ENCODE results near the gene SLC25A21.

SLC25A21 gene

DNA sequence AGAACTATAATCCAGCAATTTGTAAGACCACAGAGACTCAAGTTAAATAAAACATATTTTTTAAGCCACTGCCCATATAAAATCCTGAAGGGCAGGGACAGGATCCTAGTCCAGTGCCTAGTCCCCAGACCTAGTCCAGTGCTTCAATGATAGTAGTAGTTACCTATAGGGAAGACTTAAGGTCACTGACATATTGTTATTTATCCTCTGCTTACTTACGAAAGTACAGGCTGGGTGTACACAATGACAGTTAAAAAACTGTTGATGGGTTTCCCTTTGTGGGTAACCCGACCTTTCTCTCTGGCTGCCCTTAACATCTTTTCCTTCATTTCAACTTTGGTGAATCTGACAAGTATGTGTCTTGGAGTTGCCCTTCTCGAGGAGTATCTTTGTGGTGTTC is 192.5 kb downstream of the SLC25A21 start:
- DNase-seq = no peak

DNA sequence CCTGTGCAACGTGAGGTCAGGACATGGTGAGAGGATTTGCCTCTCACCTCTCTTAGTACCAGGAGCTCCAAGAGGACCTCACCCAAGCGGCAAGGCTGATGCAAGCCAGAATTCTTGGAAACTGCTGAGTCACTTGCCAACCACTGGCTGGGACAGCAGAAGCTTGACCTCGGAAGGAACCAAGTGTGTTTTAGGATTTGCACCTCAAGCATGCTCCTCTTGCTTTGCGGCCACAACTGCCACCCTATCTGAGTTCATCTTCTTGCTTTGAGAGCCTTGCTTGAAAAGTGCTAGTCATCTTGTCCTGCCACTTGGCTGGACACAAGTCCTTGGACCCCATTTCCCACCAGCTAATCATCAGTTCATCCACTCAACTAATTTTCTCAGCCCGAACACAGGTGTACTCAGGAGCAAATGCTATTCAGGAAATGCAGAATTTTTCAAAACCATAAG is 195.8 kb downstream of the SLC25A21 start:
- no peak for DNase-seq

DNA sequence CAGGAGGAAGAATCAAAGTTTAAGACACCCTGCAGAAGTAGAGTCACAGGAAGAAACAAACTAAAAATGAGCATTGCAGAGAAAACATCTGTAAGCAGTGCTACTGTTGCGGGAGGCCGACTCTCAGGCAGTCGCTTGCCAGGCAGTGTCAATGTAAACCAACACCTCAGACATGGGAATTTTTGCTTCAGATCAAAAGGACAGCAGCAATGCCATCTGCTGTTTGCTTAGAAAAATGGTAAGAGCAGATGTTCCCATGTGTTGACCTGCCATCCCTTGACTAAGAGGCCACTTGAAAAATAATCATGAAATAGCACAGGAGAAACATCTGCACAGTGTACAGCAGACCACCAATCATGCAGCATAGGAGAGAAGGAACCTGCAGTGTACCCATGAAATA is 196.6 kb downstream of the SLC25A21 start:
- DNase-seq = no peak

DNA sequence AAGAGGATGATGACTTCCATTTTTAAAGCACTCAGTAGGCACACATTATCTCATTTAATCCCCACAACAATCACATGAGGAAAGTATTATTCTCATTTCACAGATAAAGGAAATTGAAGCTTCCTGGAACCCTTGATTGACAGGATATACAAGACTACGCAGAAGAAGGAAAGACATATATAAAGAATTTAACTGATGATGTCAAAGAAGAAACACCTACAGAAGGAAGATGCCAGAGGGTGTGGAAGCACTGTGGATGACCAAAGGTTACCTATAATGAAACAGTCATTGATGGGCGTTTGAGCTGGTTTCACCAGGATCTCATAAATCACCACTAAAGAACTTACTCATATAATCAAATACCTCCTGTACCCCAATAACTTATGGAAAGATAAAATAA is 197.4 kb downstream of the SLC25A21 start:
- DNase-seq = no peak

DNA sequence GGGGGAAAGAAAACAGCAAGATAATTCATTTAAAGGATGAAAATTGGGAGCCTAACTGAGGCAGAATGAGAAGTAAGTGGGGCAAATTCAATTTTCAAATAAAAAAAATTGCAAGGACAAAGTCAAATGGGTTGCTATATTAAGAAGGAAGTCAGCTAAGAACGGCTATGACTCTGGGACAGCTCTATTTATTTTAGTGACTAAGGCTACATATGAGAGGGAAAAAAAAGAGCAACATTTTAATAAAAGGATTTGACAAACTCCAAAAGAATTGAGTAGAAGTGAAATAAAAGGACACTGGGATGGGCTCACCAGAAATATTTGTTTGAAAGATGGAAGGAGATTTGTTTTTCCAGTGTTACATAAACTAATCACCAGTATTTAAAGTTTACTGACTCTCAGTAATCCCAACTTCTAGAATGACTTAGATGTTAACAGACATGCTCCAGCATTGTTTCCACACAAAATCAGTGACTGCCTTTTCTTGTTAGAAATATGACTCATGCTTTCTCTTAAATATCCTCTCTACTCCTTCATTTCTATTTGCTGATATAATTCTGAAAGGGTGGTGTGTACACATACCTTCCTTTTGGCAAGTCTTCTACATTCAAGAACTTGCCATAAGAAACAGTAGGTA is 198.5 kb downstream of the SLC25A21 start:
- no peak for DNase-seq

DNA sequence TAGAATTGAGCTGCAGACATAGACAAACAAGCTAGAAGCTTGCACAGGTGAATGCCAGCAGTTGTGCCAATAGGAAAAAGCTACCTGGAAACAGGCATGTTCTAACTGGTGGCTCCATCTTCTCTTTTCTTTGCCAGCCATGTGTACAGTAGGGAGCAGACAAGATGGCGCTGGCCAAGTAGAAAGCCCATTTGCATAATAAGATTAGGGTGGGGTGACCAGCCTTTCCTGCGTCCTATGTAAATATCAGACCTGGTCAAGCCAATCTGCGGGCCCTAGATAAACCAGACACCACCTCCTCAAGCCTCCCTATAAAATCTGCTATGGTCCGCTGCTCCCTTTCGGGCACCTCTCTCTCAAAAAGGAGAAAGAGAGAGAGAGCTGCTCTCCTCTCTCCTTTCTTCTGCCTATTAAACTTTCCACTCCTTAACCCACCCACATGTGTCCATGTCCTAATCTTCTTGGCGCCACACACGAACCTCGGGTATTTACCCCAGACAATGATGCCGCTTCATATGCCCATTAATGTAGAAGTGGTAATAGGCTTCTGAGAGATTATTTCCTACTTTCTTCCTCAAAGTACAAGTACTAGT is 201.0 kb downstream of the SLC25A21 start:
- no peak for DNase-seq

DNA sequence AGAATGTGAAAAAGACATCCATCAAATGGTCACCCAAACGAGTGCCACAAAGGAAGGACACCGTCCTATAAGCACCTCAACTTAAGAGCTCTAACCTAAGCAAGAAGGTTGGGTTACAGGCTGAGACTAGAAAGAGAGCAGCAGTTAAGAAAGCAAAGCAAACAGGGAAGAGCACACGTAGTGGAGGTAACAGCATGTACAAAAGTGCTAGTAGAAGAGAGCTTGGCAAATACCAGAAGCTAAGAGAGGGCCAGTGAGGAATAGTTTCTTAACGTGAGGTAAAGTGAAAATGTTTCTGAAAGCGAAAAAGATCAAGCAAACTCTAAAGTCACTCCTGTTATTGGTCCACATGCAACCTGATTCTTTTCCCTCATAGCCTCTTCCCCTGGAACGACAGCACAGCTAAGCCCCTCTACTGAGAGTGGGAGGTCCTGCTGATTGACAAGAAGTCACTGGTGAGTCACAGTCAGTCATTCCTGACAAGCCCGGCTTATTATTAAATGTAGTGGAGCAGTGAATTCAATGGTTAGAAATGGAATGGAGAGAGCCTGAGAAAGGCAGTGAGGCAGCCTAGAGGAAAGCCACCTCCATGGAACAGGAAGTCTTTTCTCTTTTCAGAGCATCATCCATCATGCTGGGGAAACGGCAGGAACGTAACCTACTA is 204.4 kb downstream of the SLC25A21 start:
- no peak for DNase-seq

DNA sequence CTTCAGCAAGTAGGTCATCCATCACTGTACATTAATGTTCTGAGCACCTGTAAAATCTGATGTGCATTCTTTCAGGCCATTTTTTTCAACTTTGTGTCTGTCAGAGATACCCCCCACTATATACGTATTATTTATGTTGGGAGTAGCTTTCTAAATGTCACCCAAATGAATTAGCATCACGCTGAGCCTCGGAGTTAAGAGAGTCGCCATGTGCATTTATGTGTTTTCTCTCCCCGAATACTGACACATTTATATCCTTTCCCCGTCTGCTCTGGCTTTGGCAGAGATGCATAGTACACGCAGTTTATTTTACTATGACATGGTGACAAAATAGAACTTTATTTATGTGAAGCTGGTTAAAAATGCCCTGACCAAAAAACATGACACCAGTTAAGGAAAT is 216.4 kb downstream of the SLC25A21 start:
- no peak for DNase-seq

DNA sequence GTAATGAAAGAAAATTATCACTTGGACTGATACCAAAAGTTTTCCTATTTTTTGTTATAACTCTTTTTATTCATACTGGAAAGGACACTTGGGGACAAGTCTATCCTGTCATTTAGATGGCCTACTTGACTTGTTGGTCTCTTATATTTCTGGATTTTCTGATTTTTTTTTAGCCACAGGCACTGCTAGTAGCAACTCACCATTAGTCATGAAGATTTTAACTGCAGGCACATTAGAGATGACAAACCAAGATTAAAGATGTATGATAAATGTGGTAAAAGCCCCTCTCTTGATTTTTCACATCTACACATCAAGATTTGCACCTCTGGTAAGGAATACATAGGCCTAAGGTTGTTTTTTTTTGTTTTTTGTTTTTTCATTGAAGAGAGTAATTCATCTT is 217.0 kb downstream of the SLC25A21 start:
- no peak for DNase-seq

DNA sequence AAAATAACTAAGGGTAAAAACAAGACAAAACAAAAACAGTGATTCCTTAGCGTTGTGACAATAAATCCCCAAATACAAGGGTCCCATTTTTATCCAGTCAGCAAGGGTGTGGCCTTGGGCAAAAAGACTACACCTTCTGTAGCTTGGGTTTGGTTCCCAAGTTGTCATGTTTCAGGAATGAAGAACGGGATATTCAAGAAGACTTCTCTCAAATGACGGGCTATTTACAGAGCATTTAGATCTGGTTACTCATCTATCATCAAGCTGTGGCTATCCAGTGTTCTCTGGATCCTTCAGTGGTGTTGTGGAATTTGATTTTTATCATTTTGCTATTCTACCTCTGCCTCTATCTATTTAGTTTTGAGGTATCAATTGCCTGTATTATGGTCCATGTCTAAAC is 219.7 kb downstream of the SLC25A21 start:
- no peak for DNase-seq

DNA sequence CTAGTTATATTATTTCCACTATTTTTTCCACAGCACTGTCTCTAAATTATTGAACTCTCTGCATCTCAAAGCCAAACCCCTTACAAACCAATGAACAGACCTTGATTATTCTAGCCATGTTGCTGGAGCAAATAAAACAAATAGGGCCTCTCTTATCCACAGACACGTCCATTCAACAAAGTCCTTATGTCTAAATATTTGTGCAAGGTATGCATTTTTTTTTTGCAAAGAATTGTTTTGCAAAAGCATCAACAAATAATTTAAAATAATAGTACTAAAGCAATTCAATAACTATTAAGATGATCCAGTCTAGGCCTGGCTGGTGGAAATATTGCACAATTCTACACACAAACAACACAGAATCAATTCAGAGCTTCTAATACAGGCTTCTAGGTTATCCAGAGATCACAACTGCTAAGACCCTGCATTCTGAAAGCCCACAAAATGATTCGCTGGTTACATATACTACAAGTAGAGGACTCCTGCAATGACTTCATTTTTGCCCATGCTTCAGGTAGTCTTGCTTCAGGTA is 221.0 kb downstream of the SLC25A21 start:
- DNase-seq = no peak

DNA sequence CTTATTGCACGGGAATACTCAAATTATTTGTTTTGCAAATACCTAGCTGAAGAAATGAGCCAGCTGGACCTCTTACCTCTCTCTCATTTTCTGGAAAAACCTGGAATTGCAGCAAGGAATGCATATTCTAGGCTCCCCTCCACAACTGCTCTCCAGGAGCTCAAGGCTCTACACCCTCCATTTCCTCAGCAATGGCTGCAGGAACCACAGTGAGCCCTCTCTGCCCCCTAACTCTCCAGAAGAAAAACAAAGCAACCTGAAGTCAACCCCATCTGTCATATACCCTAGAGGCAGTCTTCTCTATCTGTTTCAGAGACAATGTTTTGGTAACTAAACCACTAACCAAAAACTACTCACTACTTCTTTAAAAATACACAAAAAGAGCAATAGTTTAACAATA is 221.6 kb downstream of the SLC25A21 start:
- no peak for DNase-seq

DNA sequence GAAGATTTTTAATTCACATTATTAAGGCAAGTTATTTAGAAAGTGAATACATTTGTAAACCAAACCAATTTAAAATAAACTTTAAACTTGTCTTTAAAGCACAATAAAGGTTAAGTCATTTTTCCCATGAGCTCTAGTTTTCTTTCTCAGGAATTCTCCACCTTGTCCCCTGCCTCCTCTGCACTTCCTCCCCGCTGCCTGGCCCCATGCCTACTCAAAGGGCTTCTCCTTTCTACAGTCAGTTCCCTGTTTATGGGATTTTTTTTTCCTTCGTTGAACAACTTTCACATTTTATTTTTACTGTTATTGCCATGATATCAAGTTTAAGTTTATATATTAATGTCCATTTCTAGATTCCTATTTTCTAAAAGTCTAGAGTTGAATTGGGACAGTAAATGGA is 223.0 kb downstream of the SLC25A21 start:
- DNase-seq = no peak

DNA sequence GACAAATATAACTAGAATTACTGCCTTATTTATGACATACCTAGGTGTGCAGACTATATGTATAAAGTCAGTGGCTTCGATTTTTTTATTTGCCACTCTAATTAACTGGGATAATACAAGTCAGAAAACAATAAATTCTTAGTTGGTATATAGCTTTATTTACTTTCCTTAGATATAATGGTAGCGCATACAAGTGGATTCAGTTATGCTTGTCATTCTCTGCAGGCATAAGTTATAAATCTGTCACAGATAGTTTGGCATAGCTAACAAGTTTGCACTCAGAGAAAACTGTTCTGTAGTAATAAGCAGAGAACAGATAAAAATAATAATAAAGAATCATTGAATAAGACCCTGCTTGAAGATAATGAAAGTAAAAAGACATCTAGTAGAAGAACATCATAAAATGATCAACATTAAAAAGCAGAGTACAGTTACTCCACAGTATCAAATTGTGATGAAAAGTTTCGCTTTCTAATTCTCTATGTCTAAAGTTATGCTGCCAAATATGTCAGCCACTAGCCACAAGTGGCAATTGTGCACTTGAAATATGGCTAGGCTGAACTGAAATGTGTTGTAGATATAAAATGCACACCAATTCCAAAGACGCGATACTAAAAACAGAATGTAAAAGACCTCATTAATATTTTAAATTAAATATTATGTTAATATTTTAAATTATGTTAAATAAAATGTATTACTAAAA is 224.1 kb downstream of the SLC25A21 start:
- no peak for DNase-seq

DNA sequence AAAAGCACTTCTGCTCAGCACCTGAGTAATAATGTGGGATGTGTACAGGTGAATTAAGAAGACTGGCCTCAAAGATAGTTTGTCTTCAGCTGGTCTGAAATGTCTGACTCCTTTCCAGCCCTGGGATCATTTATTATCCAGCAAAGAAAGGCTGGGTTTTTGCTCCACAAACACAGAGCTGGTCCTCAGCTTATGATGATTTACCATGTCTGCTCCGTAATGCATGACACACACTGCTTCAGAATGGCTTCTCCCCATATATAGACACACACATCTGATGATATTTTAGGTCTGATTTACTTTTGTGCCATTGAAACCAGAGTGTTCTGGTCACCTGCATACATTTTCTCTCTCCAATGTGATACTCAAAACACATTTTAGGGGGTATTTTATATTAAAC is 225.0 kb downstream of the SLC25A21 start:
- no peak for DNase-seq

DNA sequence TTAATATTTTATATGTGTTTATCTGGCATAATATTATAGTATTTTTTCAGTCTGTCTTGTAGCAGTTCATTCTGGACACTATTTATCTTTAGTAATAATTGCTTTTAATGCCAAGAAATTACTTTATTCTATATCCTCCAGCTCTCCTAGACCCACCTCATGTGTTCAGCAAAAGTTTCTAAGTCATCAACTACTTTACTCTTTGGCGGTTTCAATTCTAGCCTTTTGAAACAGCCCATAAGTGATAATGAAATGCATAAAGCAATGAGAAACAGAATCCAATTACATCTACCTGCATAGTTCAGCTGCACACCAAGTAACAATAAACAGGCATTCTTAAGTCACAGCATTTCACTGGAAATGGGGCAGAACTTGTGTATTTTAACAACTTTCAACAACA is 225.5 kb downstream of the SLC25A21 start:
- no peak for DNase-seq

DNA sequence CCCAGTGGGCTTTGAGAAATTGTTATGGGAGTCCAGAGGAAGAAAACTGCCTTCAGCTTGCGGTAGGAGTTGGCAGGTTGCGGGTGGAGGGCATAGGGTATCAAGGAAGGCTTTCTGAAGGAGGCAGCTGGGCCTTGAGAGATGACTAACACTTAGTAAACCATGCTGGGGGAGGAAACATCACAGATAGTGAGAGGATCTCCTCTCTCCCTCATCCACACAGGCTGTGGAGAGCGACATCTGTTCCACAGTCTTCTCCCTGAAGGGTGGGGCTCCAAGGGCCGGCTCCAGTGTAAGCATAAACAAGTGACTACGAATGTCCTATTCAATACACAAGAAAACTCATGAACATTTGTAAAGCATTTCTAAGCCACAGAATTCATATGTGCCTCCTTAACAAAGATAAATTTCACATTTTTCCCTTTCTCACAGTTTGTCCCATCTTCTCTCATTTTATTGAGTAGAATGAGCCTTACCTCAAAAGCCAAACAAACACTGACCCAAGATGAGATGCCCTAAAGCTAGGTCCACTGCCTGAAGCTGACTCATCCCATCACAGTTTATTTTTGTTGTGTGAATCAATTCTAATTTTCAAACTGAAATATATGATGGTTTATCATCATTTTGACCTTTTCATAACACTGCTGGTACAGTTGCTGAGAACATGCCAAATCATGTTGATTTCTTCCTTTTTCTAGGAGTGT is 227.9 kb downstream of the SLC25A21 start:
- DNase-seq = no peak

DNA sequence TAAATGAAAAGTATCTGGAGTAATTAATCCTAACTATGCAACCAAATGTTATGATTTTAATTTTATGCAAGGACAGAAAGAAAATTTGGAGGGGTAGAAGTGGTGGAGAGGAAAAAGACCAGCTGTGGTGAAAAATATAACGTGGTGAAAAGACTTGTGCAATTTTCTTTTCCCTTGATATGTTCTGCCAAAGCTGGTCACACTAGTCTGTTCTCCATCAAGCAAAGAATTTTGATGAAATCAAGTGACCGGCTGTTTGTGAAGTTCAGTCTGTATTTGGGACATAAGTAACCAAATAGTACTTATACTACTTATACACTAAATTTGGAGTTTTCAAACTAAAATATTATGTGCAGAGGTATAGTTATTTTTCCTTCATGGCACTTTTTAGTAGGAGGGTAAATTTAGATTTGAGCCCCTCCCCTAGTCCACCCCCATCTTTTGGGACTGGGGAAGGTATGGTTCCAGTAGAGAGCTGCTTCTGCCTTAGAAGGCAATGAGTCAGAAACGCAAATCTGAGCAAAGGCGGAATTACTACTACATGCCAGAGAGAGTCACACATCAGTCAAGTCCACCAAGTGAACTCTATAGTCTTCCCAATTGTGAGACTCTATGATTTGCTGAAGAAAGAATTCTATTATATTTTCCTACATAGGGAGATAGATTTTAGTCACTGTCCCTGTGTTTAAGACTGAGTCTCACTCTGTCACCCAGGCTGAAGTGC is 229.7 kb downstream of the SLC25A21 start:
- DNase-seq = no peak

DNA sequence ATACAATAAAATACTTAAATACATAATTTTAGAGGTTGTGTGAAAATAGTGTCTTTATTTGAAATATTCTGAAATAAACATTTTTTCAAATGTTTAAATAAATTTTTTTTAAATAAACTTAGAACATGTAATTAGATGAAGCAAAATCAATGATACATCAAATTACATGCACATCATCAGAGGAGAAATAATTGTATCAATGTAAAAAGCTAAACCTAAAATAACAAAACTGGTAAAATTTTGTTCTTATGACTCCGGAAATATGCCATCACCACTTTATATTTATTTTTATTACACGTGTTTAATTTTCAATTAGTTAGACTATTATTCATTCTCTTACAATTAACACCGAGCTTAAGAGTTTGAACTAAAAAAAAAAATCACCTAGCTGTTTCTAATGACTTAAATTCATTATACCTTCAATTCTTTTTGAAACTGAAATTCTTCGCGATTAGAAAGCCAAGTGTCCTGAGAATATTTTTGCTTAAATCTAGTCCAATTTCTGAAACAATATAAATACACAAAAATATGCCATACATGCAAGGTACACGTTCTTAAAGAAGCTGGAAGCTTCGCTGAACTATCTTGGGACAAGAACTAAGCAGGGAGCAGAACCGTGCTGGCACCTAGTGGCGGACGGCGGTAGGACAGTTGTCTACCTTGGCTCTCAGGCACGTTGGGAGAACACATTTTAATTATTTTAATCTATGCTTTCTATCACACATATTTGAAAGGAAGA is 230.5 kb downstream of the SLC25A21 start:
- DNase-seq = peak; percentile 32

DNA sequence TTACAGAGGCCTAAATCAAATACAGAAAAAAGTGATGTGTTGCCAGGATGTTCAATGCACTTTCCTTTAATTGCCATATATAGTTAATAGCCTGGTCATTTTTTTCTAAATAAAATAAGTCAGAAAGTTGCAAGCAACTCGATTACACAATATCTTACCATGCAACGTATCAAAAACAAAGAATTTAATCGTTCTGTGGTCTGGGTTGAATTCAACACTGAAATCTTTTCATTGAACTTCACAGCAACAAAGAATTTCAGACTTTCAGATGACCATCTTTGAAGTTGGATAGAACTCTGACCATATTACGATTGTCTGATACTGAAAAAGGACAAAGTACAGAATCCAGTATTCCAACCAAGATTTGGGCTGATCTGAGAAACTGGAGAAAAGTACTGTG is 231.9 kb downstream of the SLC25A21 start:
- DNase-seq = no peak

DNA sequence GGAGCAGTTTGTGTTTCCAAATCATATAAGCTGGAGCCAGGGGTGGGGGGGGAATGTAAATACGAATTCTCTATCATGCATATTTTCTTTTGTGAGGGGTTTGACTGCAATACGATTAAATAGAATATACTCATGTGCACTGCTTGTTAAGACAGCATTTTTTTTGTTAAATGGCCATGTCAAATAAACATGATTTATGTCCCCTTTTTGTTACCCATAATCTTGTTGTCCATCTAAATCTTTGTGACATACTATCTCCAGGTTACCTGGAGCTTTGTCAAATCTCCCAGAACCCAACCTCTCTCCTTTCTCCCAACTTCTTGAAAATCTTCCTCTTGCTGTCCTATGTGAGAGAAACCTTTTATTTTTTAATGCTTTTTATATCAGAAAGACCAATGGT is 233.1 kb downstream of the SLC25A21 start:
- DNase-seq = no peak

DNA sequence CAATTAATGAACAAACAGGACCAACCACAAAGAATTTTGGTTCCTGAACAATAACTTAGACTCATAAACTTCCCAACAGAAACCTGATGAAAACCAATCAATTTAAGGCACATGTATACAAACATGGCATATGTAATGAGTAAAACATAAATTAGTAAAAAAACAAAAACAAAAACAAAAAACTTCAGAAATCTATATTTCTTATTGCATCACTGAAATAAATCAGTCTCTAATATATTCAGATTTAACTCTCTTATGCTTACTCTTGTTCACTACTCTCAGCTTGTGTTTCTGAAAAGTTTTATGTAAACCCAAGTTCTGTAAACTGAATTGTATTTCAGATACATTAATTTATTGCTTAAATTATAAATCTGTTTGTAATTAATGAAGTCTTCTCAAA is 233.7 kb downstream of the SLC25A21 start:
- DNase-seq = no peak
